ENCODE data around the gene KCTD21.

The KCTD21 gene

DNA sequence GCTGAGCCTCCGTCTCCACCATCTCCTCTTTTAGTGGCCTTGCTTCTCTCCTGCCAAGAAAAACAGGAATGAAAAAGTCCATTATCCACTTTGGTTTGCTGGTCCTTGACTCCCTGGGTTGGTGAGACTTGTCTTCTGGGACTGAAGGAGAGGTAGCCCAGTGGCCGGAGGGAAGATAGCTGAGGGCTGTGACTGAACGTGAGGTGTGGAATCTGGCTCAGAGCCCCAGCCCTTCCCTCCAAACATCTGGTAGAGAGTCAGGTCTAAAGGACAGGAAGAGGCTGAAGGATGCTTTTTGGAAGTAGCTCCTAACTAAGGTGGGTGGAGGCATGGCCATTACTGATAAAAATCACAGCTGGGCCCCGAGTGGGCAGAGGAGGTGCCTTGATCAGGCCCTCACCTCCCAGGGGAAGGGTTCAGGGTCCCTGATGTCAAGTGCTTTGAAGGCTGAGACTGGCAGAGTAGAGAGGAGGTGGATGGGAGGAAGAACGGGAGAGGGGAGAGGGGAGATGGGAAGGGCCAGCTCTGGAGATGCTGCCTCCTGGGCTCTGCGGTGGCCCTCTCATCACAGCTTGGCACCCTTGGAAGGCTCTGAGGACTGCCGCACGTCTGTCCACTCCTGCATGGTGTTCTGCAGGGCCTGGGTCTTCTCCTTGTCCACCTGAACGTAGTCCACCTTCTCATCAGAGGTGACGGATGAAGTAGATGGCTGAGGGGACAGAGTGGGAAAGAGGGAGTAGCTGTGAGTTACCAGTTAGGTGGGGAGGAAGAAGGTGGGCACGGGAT, 30.5 kb upstream of the KCTD21 start:
- DNase-seq (ENCODE audit: low read depth) = no peak

DNA sequence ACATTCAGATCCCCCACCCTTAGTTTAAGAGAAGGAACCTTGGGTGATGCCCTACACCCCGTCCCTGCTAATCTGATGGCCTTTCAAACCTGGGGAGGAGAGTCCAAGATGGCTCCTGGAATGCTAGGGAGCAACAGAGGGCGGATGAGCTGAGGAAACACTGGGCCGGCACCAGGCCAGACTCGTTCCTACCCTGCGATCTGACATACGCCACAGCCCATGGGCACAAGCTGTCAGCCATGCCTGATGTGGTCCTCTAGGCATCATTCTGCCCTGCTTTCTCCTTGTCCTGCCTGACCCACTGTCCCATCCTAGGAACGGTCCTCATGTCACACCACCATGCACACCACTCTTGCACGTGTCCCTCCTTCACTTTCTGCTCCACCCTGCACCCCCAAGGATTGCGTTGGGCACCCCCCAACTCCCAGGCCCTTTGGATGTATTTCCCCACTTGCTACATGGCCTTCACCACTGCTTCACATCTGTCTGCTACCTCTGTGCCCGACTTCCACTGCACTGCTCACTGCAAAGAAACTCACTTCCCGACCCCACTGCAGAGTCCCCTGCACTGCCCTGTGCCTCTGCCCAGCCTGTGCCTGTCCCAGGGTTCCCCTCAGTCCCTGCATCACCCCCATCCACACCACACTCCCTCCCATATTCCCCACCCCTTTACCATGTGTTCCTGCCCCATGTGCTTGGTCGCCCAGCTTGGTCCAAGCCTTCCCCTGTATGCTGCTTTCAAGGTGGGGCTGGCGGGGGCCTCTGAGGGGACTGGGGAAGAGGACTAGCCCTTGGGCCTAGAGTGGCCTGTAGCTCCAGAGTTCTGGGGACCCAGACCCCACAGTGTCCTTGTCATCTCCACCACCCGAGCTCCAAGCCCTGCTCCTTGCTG, 29.5 kb upstream of the KCTD21 start:
- DNase-seq (ENCODE audit: low read depth) = no peak

DNA sequence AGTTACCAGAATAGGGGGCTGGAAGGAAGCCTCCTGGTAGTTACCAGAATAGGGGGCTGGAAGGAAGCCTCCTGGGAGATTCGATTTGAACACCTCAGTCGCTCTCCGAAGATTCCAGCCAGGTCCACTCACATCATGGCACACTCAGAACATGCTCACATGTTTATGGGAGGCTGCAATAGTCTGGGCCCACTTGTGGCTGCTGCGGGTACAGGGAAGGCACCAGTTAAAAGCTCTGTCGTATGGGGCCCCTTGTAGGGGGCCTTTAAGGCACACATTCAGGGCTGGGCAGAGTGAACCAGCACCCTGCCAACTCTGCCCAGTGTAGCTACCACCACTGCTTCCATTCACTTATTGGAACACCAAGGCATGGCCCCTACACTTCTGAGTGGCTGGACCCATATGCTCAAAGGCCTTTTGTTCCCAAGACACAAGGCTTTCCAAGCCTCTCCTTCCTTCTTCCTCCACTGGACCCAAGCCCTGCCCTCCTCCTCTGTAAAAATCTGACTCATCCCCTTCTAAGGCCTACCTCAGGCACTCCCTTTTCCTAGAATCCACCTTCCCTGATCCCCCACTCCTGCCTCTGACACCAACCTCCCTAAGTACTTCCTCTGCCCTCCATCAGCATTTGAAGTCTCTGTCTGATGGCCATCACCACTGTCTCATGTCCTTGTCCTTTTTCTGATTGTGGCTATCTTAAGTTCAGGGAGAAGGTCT, 28.3 kb upstream of the KCTD21 start:
- DNase-seq (ENCODE audit: low read depth) = no peak

DNA sequence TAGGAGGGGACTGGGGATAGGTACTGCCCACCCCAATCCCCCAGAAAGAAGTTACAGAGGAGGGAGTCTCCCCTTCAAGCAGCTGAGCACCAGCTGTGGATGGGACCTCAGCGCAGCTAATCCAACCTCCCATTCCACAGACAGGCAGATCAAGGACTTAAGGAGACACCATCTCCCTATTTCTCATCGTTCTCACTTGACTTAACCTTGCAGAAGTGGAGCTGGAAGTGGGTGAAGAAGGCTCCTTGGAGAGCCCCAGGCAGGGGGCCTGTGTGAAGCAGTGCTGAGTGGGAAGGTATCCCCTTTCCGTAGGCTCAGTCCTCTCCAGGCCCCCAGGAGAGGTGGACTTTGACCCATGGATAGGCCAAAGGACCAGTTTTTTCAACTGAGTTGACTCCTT, 27.6 kb upstream of the KCTD21 start:
- DNase-seq (ENCODE audit: low read depth) = no peak

DNA sequence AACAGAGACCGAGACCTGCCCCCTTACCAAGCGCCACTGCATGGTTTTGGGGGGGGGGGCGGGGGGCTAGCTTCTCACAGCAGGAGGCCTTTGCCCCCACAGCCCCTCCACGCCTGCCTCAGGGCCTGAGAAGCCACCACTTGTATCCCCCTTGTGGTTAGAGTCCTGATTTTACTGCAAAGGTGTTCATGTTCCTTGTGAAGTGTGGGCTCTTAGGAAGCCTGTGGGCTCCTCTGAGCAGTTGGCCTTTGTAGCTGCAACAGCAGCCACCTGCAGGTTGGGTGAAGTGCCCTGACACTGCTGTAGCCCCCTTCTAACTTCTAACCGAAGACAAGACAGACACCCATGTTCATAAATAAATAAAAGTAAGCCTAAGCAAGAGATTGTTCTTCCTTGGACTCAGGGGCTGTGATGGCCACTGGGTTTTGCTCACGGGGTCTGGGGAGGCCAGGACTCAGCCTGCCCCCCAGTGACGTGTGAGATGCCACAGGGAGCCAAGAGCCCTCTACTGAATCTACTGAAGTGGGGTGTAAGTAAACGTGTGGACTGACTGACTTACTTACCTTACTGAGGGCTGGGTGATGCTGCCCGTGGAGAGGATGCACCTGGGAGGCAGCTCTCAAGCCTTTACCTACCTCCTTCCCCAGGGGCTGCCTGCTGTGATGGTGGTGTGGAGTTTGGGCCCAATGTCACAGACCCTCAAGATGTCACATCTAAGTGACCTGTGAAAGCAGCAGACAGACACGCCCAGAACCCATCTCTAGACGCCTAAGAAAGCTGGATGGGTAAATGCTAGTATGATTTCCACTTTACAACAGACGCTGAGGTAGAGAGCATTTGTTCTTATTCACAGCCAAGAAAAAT, 26.1 kb upstream of the KCTD21 start:
- DNase-seq (ENCODE audit: low read depth) = no peak

DNA sequence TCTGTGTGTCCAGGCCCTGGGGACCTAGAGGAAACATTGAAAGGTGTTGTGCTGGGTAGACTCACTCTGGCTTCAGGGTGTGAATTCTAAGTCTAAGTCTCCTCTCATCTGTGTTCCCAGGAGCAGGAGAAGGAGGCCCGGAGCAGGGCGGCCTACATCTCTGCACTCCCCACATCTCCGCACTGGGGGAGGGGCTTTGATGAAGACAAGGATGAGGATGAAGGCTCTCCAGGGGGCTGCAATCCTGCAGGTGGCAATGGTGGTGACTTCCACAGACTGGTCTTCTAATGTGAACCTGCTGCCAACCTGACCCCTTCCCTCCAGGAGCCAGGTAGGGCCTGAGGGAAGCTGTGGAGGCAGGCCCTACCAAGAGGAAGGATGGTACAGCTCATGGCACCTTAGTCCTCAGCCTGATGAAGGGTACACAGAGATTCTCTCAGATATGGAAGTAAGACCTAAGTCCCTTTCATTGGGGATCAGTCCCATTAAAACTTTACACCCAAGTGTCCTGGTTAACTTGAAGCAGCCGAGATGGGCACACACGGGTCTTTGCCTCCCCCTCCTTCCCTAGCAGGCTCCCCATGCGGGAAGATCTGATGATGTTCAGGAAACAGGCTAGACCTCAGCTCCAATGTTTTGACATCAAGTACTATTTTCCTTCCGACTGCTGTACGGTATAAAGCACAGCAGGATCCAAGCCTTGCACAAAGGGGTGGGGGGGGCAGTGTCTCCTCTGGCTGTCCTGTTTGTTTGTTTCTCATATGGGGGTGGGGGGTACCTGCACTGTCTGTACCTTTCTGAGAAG, 25.3 kb upstream of the KCTD21 start:
- no peak for DNase-seq (ENCODE audit: low read depth)

DNA sequence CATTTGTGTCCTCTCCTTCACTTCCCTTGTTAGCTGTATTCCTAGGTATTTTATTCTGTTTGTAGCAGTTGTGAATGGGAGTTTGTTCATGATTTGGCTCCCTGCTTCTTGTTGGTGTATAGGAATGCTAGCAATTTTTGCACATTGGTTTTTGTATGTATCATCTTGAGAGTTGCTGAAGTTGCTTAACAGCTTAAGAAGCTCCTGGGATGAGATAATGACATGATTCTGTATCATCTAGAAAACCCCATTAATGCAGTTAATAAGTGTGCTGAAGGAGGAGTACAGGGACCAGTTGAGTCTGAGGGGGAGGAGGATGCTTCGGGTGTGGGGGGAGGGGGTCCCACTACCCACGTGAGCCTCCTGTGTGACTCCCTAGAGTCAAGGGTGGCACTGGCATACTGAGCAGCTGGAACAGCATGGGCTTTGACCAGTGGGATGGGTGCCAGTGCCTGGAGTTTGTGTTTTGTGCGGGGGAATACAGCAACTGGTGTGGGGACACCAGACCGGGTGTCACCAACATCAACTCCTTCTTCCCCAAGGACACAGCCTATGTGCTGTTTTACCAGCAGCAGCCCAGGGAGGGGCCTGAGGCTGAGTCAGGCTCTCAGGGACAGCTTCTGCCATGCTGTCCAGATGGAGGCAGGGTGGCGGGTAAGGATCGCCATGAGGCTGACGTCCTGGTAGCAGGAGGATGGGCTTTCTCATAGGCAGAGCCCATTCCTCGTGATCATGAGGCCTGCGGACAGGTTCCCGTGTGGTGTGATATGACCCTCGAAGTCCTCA, 24.4 kb upstream of the KCTD21 start:
- DNase-seq (ENCODE audit: low read depth) = no peak

DNA sequence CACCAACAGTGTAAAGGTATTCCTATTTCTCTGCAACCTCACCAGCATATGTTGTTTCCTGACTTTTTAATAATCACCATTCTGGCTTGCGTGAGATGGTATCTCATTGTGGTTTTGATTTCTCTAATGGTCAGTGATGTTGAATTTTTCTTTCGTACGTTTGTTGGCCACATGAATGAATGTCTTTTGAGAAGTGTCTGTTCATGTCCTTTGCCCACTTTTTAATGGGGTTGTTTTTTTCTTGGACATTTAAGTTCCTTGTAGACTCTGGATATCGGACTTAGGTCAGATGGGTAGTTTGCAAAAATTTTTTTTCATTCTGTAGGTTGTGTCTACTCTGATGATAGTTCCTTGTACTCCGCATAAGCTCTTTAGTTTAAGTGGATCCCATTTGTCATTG, 23.1 kb upstream of the KCTD21 start:
- DNase-seq (ENCODE audit: low read depth) = no peak

DNA sequence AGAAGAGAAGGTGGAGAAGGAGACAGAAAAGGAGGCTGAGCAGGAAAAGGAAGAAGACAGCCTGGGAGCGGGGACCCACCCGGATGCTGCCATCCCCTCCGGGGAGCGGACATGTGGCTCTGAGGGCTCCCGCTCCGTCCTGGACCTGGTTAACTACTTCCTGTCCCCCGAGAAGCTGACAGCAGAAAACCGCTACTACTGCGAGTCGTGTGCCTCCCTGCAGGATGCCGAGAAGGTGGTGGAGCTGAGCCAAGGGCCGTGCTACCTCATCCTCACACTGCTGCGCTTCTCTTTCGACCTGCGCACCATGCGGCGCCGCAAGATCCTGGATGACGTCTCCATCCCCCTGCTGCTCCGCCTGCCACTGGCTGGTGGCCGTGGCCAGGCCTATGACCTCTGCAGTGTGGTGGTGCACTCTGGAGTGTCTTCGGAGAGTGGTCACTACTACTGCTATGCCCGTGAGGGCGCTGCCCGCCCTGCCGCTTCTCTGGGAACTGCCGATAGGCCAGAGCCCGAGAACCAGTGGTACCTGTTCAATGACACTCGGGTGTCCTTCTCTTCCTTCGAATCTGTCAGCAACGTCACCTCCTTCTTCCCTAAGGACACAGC, 21.7 kb upstream of the KCTD21 start:
- DNase-seq (ENCODE audit: low read depth) = no peak

DNA sequence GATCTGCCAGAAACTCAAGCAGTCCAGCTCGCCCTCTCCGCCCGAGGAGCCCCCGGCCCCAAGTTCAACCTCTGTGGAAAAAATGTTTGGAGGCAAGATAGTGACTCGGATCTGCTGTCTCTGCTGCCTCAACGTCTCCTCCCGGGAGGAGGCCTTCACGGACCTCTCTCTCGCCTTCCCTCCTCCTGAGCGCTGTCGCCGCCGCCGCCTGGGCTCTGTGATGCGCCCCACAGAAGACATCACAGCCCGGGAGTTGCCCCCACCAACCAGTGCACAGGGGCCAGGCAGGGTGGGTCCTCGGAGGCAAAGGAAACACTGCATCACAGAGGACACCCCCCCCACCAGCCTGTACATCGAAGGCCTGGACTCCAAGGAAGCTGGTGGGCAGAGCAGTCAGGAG, 21.1 kb upstream of the KCTD21 start:
- no peak for DNase-seq (ENCODE audit: low read depth)

DNA sequence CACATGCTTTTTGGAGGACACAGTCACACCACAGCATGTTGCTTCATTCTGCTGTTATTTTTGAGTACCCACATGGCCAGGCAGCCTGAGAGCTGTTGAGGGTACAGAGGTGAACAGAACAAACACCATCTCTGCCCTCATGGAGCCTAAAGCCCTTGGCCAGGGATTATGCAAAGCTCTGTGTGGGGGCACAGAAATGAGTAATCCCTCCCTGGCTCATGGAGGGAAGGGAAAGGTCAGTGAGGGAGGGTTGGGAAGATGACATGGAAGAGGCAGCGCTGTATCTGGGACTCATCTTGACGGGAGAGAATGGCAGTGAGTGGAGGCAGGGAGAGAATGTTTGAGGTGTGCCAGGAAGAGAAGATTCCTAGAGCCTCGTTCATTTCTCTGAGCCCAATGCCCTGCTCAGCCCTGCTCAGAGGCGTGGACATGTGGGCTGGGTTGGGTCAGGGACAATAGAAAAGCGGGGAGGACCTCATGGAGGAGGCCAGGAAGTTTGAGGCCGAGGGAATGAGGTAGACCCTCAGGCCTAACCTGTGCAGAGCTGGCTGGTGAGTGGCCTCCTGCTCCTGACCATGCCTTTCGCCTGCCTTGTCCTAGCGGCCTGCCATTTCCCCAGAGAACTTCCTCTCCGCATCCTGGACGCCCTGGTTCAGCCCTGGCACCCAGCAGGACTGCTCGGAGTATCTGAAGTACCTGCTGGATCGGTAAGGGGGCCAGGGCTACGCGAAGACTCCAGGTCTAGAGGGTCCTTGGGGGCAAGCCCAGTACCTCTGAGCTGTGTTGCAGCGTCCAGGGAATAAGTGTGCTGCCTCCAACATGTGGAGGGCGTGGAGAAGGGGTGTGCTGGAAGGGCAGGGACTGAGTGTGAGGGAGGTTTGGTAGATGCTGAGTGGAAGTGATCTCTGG, 20.1 kb upstream of the KCTD21 start:
- no peak for DNase-seq (ENCODE audit: low read depth)

DNA sequence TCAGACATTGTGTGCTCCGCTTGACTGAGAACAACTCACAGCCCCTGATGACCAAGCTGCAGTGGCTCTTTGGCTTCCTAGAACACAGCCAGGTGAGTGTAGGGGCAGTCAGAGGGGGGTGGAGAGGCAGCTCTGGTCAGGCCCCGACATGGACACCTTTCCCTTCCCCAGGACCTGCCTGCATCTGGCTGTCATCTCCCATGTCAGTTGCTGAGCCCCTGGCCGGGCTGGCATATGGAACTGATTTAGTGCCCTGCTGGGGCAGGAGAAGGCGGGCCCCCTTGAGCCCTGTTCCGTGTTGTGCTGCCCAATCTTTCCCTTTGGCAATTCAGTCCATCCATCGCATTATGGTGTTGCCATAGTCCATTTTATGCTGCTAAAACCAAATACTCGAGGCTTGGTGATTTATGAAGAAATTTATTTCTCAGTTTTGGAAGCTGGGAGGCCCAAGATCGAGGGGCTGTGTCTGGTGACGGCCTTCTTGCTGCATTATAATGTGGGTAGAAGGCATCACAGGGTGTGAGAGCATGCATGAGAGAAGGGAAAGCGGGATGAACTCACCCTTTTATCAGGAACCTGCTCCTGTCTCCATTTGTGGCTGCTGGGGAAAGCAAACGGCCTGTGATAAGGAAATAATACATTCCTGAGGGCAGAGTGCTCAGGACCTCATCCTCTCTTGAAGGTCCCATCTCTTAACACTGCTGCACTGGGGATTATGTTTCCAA, 19.3 kb upstream of the KCTD21 start:
- no peak for DNase-seq (ENCODE audit: low read depth)

DNA sequence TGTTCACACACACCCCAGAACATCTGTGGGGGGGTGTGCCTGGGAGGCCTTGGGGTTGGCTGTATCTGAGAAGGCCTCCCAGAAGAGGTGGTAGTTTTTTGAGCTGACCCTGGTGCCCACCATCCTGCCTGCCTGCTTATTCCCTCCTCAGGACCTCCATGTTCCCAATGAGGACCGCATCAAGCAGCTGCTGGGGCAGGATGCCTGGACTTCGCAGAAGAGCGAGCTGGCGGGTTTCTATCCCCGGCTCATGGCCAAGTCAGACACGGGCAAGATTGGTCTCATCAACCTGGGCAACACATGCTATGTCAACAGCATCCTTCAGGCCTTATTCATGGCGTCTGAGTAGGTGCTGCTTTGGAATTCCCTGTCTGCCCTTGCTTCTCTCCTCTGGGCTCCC, 17.3 kb upstream of the KCTD21 start:
- DNase-seq (ENCODE audit: low read depth) = no peak

DNA sequence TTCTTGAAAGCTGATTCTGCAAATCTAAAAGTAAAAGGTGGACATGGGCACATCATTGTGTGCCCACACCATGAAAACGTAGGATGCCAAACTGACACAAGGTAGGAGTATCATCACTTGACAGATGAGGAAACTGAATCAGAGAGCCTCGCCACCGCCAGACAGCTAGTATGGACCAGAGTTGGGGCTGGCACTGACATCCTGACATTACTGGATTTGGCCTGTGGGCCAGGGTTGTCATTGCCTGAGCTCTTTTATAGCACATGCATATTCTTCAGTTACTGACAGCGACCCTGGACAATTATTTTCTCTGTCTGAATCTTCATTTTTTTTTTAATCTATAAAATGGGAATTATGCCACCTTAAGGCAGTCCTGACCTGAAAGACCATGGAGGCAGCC, 16.8 kb upstream of the KCTD21 start:
- DNase-seq (ENCODE audit: low read depth) = no peak

DNA sequence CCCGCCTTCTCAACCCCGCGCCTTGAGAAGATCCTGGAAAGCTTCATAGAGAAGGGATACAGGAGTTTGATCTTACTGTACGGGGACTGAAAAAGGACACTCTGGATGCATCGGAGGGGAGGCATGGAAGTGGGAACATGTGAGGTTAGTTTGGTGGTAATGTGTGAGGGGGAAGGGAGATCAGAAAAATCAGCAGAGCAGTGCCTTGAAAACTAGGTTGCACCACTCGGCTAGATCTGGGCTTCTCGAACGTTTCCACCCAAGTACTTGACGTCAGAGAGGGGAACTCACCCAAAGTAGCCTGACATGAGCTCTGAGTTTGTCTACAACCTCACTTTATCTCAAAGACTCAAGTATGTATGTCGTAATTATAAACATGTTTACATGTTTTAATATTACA, 14.8 kb upstream of the KCTD21 start:
- no peak for DNase-seq (ENCODE audit: low read depth)

DNA sequence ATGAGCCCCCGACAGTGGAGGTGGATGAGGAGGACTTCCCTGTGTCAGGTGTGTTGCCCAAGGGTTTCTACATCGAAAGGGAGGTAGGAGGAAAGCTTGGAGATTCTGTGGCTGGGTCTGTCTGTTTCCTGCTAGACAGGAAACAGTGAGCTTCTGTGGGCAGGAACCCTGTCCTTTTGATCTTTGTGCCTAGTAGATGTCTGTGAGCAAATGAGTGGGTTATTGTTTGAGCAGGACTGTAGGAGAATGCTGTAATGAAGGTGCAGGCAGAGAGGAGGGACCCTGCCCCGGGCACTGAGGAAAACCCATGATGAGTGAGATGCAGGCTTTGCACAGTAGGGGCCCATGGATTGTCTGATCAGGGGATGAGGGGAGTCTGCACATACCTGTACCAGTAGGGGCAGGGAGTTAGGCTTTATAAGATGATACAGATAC, 14.3 kb upstream of the KCTD21 start:
- DNase-seq (ENCODE audit: low read depth) = no peak

DNA sequence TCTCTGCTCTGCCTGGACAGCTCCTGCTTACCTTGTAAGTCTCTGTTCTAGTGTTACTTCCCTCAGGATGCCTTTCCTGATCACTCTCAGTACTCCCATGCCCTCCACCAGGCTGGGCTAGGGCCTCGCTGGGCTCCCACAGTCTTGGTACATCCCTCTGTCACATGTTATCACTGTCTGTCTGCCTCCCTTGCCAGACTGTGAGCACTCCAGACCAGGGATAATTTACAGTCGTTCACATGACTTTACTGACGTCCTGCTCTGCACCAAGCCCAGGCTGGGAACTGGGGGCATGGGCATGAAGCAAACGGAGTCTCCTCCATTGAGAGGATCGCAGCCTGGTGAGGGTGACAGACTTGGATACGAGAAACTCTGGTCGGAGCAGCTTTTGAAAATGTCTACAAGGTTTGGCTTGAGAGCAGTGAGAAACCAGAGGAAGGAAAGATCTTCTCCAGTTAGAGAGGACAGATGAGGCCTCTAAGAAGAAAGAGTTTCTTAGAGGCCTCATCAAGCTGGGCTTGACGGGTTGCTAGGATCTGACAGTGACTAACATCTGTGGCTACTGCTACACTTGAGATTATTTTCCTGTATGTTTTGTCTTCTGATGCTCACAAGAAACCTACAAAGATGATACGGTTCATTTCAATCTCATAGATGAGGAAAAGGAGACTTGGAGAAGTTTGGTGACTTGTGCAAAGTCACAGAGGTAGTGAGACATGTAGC, 12.8 kb upstream of the KCTD21 start:
- no peak for DNase-seq (ENCODE audit: low read depth)
